CMK (cell line): ENCODE results near the gene TUBB2B.
"Not testable (repeated sequence)": the region's sequence is repeated elsewhere in the genome, so short reads cannot be mapped to it uniquely, and the experiment has no call there.

ENCODE experiments used
- DNase-seq: peaks from one replicate; pipeline ENCODE4 v3.0.0-alpha.2; 2010; ENCODE audit warnings: low read depth

TUBB2B gene

DNA sequence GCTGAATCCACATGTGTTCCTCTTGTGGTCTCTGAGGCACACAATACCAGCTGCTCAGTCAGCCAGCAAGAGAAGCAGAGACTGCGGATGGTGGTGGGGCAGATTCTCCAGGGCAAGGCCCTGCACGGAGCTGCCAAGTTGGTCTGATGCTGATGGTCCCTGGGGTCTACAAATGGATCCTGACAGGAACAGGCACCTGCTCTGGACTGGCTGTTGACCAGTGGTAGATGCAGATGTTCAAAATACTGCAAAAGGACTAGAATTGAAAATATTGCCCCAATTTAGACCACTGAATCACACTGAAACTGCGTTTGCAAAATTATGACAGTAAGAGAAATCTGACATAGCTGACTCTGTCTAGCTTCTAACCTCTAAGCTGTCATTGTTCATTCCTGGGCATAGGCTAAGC is 40.5 kb downstream of the TUBB2B start:
- DNase-seq, result no peak

GRCh38 chr6:3183066-3183465 is 44.4 kb downstream of the TUBB2B start:
- no peak for DNase-seq

DNA sequence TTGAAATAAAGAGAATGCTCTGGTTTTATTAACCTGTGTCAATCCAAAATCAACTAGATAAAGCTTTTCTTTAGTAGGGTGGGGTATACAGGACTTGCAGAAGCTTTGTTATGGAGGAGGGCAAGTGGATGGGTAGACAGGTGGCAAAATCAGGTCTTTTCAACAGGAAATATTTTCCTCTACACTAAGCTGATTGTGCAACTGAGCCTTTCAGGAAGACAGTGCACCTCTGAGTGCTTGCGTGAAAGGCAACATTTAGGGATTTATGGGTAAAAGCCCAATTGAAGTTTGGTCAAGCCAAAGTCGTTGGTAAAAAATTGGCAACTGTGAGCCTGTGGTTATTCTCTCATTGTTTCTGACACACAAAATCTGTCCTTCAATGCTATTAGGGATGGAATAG is 46.3 kb downstream of the TUBB2B start:
- no peak for DNase-seq

DNA sequence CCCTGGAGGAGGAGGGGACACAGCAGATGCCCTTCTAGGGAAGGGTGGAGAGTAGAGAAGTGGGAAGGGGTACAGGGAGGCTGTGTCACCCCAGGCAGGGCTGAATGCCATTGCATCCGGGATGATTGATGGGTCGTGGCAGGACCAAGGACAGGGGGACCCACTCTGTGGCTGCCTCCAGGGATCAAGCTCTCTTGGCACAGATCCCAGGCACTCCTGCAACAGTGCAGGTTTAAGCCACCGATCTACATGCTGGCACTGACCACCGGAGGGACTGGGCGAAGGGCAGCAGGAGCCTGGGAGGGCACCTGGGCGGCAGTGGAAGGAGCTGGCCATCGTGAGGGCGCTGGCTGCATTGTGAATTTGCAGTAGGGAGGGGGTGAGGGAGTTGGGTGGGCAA is 47.5 kb downstream of the TUBB2B start:
- not testable (repeated sequence) for DNase-seq

GRCh38 chr6:3178666-3179065 is 48.8 kb downstream of the TUBB2B start:
- DNase-seq, result not testable (repeated sequence)

DNA sequence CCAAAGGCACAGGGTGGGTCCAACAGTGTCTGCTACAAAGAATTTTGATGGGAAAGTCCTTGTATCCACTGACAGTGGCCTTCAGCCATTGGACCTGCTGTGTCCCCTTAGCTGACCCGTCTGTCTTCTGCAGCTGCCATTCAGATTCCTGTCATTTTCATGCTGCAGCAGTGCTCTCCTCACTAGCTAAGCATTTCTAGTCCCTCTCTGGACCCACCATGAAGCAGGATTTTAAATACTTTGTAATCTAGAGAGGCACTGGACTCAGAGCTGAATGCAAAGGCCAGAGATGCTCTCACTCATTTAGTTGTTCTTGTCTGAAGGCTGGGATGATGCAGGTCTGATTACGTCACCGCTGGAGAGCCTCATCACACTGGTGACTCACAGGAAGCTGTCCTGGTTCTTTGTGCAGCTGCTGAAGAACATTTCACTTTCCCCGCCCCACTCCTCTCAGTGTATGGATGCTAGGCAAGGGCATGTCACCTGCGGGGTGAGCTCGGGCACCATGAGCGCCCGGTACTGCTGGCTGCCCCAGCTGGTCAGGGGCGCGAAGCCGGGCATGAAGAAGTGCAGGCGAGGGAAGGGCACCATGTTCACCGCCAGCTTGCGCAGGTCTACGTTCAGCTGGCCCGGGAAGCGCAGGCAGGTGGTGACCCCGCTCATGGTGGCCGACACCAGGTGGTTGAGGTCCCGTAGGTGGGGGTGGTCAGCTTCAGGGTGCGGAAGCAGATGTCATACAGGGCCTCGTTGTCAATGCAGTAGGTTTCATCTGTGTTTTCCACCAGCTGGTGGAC is 50.7 kb downstream of the TUBB2B start:
- no peak for DNase-seq

- DNase-seq, result no peak
These were observed 51.6 kb downstream of the TUBB2B start for GRCh38 chr6:3175715-3176402.
